D721Med (cell line): ENCODE data around the gene DSC2.

Experiments
- DNase-seq: peaks from one replicate; pipeline ENCODE4 v3.0.0; 2011; ENCODE audit warnings: low spot score; ENCODE audit not compliant: insufficient read length
- FAIRE-seq: peaks from 2 replicates; lab custom pipeline; 2011; peaks lifted over from hg19 to GRCh38; lab: Jason Lieb, UNC
- TF ChIP-seq, protein P1 (sequence below): IDR thresholded peaks from 2 replicates; pipeline ENCODE4 v1.5.1; 2012; ENCODE audit warnings: mild to moderate bottlenecking, control low read depth; ENCODE audit not compliant: insufficient read depth; ENCODE audit errors: missing control alignments

DSC2 gene

DNA sequence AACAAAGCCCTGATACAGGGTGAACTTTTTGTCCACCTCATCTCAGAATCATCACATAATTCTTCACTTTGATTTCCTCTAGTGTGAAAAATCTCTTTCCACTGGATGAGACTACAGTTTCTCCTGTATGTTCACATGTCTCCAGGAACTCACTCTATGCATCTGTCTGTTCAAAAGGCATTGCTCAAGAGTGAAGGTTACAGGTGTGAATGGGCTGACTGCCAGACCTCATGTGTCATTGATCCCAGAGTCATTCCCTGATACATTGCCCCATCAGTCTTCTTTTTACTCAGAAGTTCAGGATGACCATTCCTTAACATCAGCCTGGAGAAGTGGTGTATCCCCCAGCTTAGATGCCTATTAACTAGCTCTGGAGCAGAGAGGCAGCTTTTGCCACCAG, 55.3 kb downstream of the DSC2 start:
- TF ChIP-seq, protein P1, sequence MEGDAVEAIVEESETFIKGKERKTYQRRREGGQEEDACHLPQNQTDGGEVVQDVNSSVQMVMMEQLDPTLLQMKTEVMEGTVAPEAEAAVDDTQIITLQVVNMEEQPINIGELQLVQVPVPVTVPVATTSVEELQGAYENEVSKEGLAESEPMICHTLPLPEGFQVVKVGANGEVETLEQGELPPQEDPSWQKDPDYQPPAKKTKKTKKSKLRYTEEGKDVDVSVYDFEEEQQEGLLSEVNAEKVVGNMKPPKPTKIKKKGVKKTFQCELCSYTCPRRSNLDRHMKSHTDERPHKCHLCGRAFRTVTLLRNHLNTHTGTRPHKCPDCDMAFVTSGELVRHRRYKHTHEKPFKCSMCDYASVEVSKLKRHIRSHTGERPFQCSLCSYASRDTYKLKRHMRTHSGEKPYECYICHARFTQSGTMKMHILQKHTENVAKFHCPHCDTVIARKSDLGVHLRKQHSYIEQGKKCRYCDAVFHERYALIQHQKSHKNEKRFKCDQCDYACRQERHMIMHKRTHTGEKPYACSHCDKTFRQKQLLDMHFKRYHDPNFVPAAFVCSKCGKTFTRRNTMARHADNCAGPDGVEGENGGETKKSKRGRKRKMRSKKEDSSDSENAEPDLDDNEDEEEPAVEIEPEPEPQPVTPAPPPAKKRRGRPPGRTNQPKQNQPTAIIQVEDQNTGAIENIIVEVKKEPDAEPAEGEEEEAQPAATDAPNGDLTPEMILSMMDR = no peak
- FAIRE-seq (no peak), DNase-seq (no peak)

DNA sequence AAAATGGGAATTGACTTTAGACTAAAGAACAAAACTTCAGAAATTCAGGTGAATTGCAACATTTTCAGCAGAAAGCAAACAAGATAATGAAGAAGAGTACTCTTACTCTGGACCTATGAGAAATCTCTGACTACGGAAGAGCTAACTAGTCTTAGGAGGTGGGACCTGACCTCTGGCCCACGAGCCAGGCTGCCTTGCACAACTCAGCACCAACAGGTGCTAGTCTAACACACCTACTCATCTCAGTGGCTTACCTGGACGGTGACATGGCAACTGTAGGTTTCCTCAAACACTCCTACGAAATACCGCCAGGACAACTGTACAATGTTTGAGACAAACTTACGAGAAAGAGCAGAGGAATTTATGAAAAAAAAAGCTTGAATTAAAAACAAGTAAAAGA, 56.6 kb downstream of the DSC2 start:
- TF ChIP-seq, protein P1 = no peak
- no peak for FAIRE-seq
- DNase-seq = no peak

DNA sequence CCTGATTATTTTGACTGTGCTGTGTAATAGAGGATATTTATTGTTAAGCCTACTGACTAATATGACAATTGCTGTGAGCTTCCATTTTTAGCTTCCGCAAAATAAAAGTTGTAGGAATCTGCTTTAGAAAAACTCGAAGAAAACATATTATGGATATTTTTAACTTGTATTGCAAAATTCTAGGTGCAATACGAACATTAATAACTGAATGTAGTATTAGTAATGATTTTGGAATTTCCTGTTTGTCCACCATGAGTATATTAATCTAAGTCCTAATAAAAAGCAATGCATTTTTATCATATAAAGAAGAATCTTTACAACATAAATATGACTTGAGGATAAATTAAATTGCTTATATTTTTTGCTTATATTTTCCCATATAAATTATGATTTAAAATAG, 57.3 kb downstream of the DSC2 start:
- TF ChIP-seq, protein P1 = no peak
- DNase-seq (no peak), FAIRE-seq (no peak)

DNA sequence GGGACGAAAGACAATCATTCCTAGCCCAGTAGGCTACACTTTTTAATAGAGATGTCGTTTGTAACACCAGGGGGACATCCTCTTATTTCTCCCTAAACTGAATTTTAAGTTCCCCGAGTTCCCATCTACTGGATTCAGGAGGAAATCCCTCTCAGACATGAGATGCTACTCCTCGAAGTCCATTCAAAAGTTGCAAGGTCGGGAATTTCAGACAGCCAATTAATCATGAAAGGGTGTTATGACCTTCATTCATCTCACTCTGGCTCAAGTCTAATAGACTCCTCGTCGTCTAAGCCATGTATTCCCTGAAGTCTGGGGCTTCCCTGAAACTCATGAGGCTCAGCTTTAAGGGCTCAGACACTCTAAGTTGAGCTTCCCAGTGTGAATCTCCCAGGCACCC, 58.5 kb downstream of the DSC2 start:
- FAIRE-seq (no peak), DNase-seq (no peak)
- TF ChIP-seq, protein P1 = no peak

DNA sequence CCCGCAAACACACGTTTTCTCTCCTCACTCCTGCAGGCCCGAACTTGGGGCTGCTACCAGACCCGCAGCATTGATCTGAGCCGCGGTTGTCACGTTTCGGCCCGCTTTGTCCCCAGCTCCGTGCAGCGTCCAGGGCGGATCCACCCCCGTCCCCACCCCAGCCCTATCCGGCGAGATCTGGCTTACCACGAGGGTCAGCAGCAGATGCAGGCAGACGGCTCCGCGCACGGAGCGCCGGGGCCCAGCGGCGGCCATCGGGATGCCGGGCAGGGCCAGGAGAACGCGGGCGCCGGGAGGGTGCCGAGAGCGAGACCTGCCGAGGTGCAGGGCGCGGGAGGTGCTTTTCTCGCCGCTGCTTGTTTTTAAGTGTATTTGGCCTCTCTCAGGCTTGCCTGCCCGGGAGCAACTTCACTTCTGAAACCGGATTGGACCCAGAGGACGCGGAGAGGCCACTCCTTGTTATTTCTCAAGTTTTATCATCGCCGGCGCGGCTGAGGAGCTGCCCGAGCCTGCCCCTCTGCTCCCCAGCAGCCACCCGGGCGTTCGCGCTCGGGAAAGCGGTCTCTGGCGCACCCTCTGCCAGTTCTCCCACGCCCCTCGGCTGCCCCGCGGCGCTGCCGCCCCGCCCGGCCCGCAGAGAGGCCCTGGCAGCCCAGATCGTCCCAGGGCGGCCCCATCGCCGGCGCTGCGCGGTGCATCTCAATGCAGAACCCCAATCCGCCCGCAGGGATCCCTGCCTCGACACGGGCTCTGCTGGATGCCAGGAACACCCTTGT, 59.6 kb downstream of the DSC2 start, which contains the start of gene DSC3:
Gene DSC3, minus strand, starts transcription at position 337 of the 776 bp plus-strand sequence. Its CDS starts 82 bp downstream, at position 255.
- TF ChIP-seq, protein P1 = no peak
- no peak for DNase-seq
- FAIRE-seq = no peak

DNA sequence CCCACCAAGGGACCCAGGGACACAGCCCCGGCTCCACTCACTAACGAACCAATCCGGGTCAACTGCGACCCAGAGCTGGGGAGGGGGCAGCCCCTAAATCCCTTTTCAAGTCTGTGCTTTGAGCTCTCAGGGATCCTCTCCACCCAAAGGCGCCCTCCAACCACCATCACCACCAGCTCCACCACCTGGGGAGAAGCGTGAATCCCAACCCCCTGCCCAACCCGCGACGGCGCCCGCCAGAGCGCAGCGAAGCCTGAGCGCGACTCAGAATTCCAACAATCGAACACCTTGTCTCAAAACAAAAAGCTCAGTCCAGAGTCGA, 60.2 kb downstream of the DSC2 start:
- FAIRE-seq (no peak), DNase-seq (no peak)
- TF ChIP-seq, protein P1 = no peak
